HepG2 (cell line): ENCODE results near the gene DOCK1. TPM values are rescaled to one million over a fixed set of nuclear protein-coding genes. Genes with fewer than 3 reads are reported as not detected.

Experiments
- ATAC-seq: fragments of 200-7000 bp; cut with Tn5 transposase; 3 replicates; pipeline ENCODE4 v1.9.1; 2020; ENCODE audit warnings: mild to moderate bottlenecking, moderate library complexity
- BruUV-seq: library from RNA; stranded (reverse); fragments of 400-500 nt; replicated peaks from 2 replicates; lab custom pipeline; 2021; lab: Mats Ljungman, UMichigan
- CTCF ChIA-PET: fragments of 300-600 bp; formaldehyde crosslinking; extraction: SDS; loops from one replicate; lab custom pipeline; 2021; ENCODE audit warnings: low total read pairs, inconsistent platforms, low intra/inter-chr PET ratio; lab: Yijun Ruan, JAX
- POLR2A ChIA-PET: fragments of 350-600 bp; sonication (Branson Sonifier 250); formaldehyde crosslinking; loops from one replicate; lab custom pipeline; 2020; ENCODE audit warnings: antibody characterized with exemption, inconsistent platforms; lab: Yijun Ruan, JAX
- DNase-seq: peaks from one replicate; pipeline ENCODE4 v3.0.0-alpha.2; 2015; ENCODE audit warnings: low spot score
- FAIRE-seq: peaks from 3 replicates; lab custom pipeline; 2011; peaks lifted over from hg19 to GRCh38; lab: Jason Lieb, UNC
- H2AFZ ChIP-seq: one replicate; pipeline ENCODE4 v1.6.1; 2011; ENCODE audit warnings: low read length, inconsistent platforms
- H3K27ac ChIP-seq: fragments of 300-600 bp; 3 replicates; pipeline ENCODE4 v1.8.0; 2011; ENCODE audit warnings: mixed run types, mild to moderate bottlenecking, mixed read lengths, low read length, inconsistent platforms; ENCODE audit not compliant: insufficient read depth; ENCODE audit errors: extremely low read length
- H3K27me3 ChIP-seq, 2 experiments: fragments of 200-600 bp in 1 of 2; 2 replicates in 1 of 2; 3 replicates in 1 of 2; pipeline versions ENCODE4 v1.6.0 to v1.8.0; 2011; ENCODE audit warnings: low read length in 2 of 2, mild to moderate bottlenecking in 2 of 2, moderate library complexity in 2 of 2, inconsistent platforms in 1 of 2; ENCODE audit not compliant: insufficient read depth in 2 of 2, control insufficient read depth in 1 of 2
- H3K36me3 ChIP-seq, 2 experiments: fragments of 200-600 bp in 1 of 2; replicated peaks in 1 of 2; 2 replicates in 1 of 2; 3 replicates in 1 of 2; pipeline versions ENCODE4 v1.5.1 to v1.8.0; 2011; ENCODE audit warnings: low read length in 2 of 2, inconsistent platforms in 1 of 2; ENCODE audit not compliant: insufficient read depth in 2 of 2, control insufficient read depth in 1 of 2
- H3K4me1 ChIP-seq: 2 replicates; pipeline ENCODE4 v1.5.1; 2012; ENCODE audit warnings: low read length, inconsistent platforms; ENCODE audit not compliant: insufficient read depth
- H3K4me2 ChIP-seq: 2 replicates; pipeline ENCODE4 v1.6.0; 2011; ENCODE audit warnings: low read depth, low read length, inconsistent platforms
- H3K4me3 ChIP-seq, 3 experiments: fragments of 200-600 bp in 1 of 3; sonication (generic), shearing (Covaris generic) in 1 of 3; replicated peaks in 1 of 3; 2 replicates each; pipeline ENCODE4 v1.5.1; 2011 to 2016; ENCODE audit warnings: low read length in 3 of 3, inconsistent platforms in 2 of 3, low read depth in 2 of 3, mild to moderate bottlenecking in 2 of 3, control low read depth in 1 of 3, mixed read lengths in 1 of 3; ENCODE audit not compliant: insufficient read depth in 1 of 3
- H3K79me2 ChIP-seq: one replicate; pipeline ENCODE4 v1.6.1; 2011; ENCODE audit warnings: low read length, inconsistent platforms; ENCODE audit not compliant: insufficient read depth
- H3K9ac ChIP-seq: 2 replicates; pipeline ENCODE4 v1.6.0; 2011; ENCODE audit warnings: mild to moderate bottlenecking, low read depth, low read length, inconsistent platforms; ENCODE audit not compliant: insufficient read depth
- H3K9me3 ChIP-seq: 2 replicates; pipeline ENCODE4 v1.5.1; 2012; ENCODE audit warnings: mild to moderate bottlenecking, low read length
- H4K20me1 ChIP-seq: 2 replicates; pipeline ENCODE4 v1.6.0; 2011; ENCODE audit warnings: inconsistent platforms, mild to moderate bottlenecking, low read length, moderate library complexity; ENCODE audit not compliant: insufficient read depth
- FOXP1 ChIP-seq, 2 experiments: fragments of 450-650 bp in 1 of 2; IDR thresholded peaks; 2 replicates each; pipeline ENCODE4 v1.6.1; 2017 to 2018; ENCODE audit warnings: antibody characterized with exemption in 1 of 2
- GTF2F1 ChIP-seq: fragments of 150-350 bp; IDR thresholded peaks from 2 replicates; pipeline ENCODE4 v1.6.1; 2014; ENCODE audit warnings: low read length
- HIVEP1 ChIP-seq: sonication (generic); formaldehyde crosslinking; IDR thresholded peaks from 2 replicates; pipeline ENCODE4 v1.4.0; 2020; ENCODE audit warnings: mild to moderate bottlenecking, missing genetic modification reagents
- XRCC5 ChIP-seq: fragments of 200-400 bp; formaldehyde crosslinking; optimal IDR thresholded peaks from 2 replicates; pipeline ENCODE3; 2017; ENCODE audit warnings: mild to moderate bottlenecking, low read length
- ZNF547 ChIP-seq: sonication (generic); formaldehyde crosslinking; IDR thresholded peaks from 2 replicates; pipeline ENCODE4 v1.5.1; 2020; ENCODE audit warnings: mild to moderate bottlenecking, missing genetic modification reagents
- ZNF572 ChIP-seq: sonication (generic); formaldehyde crosslinking; IDR thresholded peaks from 2 replicates; pipeline ENCODE4 v1.5.1; 2020; ENCODE audit warnings: mild to moderate bottlenecking, missing genetic modification reagents
- WGBS: methylation state at CpG from one replicate; pipeline ENCODE4 v1.1.6; 2017; ENCODE audit warnings: low lambda C conversion rate; 5-methylcytosine and 5-hydroxymethylcytosine counted together
- in situ Hi-C: cut with HindIII; loops from 2 replicates; pipeline ENCODE4 v1.10.0; 2017; ENCODE audit warnings: low pct_unique_long_range_greater_than_20kb; ENCODE audit not compliant: extremely low pct_ligation_motif_present
- intact Hi-C: fragments of 100-400 bp; cut with micrococcal nuclease; formaldehyde crosslinking; loops from one replicate; pipeline ENCODE4 v1.10.0; 2022; ENCODE audit not compliant: unreplicated experiment
- polyA plus RNA-seq, 8 experiments: library from polyadenylated mRNA; depleted of rRNA in 3 of 8; stranded (reverse) in 7 of 8; unstranded in 1 of 8; fragments of >200 nt; fragmentation: Illumina TruSeq in 4 of 8; extraction: Trizol in 4 of 8; gene quantifications; 2 replicates each; pipeline versions ENCODE4 v1.2.1 to v1.2.3, GENCODE V29; 2011 to 2016; ENCODE audit warnings: low read depth in 4 of 8, missing spikeins in 1 of 8, mixed read lengths in 1 of 8; ENCODE audit not compliant: insufficient read depth in 1 of 8
- total RNA-seq, 5 experiments: library from RNA; depleted of rRNA; stranded (reverse); fragments of >200 nt; fragmentation: Illumina TruSeq; extraction: Trizol; gene quantifications; 2 replicates each; pipeline ENCODE4 v1.2.3, GENCODE V29; 2016; ENCODE audit warnings: low read depth in 1 of 5
- TF ChIP-seq, protein P1 (sequence below): sonication (generic); formaldehyde crosslinking; conservative IDR thresholded peaks from 2 replicates; pipeline ENCODE4 v1.8.0; 2022; ENCODE audit warnings: missing genetic modification reagents
- TF ChIP-seq, protein P2 (sequence below): sonication (generic); formaldehyde crosslinking; conservative IDR thresholded peaks from 2 replicates; pipeline ENCODE4 v1.4.0; 2020; ENCODE audit warnings: mild to moderate bottlenecking, missing genetic modification reagents, moderate library complexity

Gene DOCK1
- total and polyA plus RNA-seq, 2 of the 13 experiments (the other 11 are each of a cell fraction or from before 2014, with no cell fraction given), result 8.3 to 25.5 TPM

DNA sequence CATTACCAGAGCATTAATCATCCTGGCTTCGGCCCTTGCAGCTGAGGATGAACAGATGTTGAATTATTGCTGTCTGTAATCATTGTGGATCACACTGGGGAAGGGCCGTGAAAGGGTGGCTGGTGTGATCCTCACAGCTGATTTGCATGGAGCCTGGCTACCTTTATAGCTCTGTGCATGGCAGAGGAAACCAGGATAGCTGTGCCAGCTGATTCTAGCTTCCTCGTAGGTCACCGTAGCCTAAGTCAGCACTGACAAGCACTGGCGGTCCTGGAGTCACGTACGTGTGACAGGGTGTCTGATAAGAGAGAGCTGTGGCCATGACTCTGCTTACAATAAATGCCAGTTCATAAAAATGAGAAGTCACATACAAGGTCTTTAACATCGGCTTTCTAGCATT is 214.7 kb downstream of the DOCK1 start:
- Histone ChIP-seq H3K36me3 (peaks cover 2 to 4% of the 10 kb centered on the region in 2 experiments; a peak in 3 of 5 replicates), H3K27me3 (no peaks in the 10 kb centered on the region), H3K27ac (no peak overlapping the region), H3K9me3 (no peaks in the 10 kb centered on the region), H3K79me2 (no peaks in the 10 kb centered on the region), H2AFZ (no peak overlapping the region), H4K20me1 (peaks cover 8% of the 10 kb centered on the region; the same call in 1 of the 2 replicates), H3K9ac (no peak overlapping the region), H3K4me1 (no peaks in the 10 kb centered on the region), H3K4me2 (no peak overlapping the region), H3K4me3 (no peak overlapping the region)
- in situ Hi-C loops (no loop called here), intact Hi-C loops (no loop called here)
- ChIA-PET CTCF (no interaction called here), POLR2A (no interaction called here)
- FAIRE-seq (no peak), ATAC-seq (no peak), DNase-seq (no peak)
- 98% methylated on average over 8 of the region's 8 CpGs for WGBS
- TF ChIP-seq XRCC5 (no peak), HIVEP1 (CRISPR knock-in tag) (no peak), ZNF547 (no peak), FOXP1 (IDR thresholded peaks at IDR 0.05) (no peak), FOXP1 (CRISPR knock-in tag; IDR thresholded peaks at IDR 0.05) (no peak), GTF2F1 (no peak), ZNF572 (CRISPR knock-in tag) (no peak)
- TF ChIP-seq, protein P1, sequence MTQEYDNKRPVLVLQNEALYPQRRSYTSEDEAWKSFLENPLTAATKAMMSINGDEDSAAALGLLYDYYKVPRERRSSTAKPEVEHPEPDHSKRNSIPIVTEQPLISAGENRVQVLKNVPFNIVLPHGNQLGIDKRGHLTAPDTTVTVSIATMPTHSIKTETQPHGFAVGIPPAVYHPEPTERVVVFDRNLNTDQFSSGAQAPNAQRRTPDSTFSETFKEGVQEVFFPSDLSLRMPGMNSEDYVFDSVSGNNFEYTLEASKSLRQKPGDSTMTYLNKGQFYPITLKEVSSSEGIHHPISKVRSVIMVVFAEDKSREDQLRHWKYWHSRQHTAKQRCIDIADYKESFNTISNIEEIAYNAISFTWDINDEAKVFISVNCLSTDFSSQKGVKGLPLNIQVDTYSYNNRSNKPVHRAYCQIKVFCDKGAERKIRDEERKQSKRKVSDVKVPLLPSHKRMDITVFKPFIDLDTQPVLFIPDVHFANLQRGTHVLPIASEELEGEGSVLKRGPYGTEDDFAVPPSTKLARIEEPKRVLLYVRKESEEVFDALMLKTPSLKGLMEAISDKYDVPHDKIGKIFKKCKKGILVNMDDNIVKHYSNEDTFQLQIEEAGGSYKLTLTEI (CRISPR knock-in tag), result no peak
- TF ChIP-seq, protein P2, sequence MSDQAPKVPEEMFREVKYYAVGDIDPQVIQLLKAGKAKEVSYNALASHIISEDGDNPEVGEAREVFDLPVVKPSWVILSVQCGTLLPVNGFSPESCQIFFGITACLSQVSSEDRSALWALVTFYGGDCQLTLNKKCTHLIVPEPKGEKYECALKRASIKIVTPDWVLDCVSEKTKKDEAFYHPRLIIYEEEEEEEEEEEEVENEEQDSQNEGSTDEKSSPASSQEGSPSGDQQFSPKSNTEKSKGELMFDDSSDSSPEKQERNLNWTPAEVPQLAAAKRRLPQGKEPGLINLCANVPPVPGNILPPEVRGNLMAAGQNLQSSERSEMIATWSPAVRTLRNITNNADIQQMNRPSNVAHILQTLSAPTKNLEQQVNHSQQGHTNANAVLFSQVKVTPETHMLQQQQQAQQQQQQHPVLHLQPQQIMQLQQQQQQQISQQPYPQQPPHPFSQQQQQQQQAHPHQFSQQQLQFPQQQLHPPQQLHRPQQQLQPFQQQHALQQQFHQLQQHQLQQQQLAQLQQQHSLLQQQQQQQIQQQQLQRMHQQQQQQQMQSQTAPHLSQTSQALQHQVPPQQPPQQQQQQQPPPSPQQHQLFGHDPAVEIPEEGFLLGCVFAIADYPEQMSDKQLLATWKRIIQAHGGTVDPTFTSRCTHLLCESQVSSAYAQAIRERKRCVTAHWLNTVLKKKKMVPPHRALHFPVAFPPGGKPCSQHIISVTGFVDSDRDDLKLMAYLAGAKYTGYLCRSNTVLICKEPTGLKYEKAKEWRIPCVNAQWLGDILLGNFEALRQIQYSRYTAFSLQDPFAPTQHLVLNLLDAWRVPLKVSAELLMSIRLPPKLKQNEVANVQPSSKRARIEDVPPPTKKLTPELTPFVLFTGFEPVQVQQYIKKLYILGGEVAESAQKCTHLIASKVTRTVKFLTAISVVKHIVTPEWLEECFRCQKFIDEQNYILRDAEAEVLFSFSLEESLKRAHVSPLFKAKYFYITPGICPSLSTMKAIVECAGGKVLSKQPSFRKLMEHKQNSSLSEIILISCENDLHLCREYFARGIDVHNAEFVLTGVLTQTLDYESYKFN (CRISPR knock-in tag), result no peak
- BruUV-seq, result no TSS peak
